Hindlimb muscle (tissue), 1 donor: ENCODE results near the gene RAB8A. TPM values are rescaled to one million over a fixed set of nuclear protein-coding genes. Genes with fewer than 3 reads are reported as not detected.
"Not testable (repeated sequence)": the region's sequence is repeated elsewhere in the genome, so short reads cannot be mapped to it uniquely, and the experiment has no call there.

Experiments
- DNase-seq: peaks from one replicate; pipeline ENCODE4 v3.0.0-alpha.2; 2013
- polyA plus RNA-seq: library from polyadenylated mRNA; unstranded; fragments of 120-200 nt; gene quantifications from one replicate; pipeline ENCODE4 v1.2.1, GENCODE V29; 2013; ENCODE audit not compliant: insufficient read length

Gene RAB8A
- polyA plus RNA-seq, 1 donor: 32.6 TPM

GRCh38 chr19:16143399-16144215 lies 31.9 kb downstream of the RAB8A start, which contains the start of gene HSH2D:
TSS of gene HSH2D (plus strand) at chr19:16143685. CDS start at chr19:16148751, 5,066 bp downstream.
- DNase-seq: no peak

- no peak for DNase-seq
Measured at GRCh38 chr19:16144216-16144581, 32.5 kb downstream of the RAB8A start.

GRCh38 chr19:16146112-16146511 lies 34.4 kb downstream of the RAB8A start:
- no peak for DNase-seq

GRCh38 chr19:16148443-16149229 lies 36.9 kb downstream of the RAB8A start:
- no peak for DNase-seq

GRCh38 chr19:16153582-16154336 lies 42.1 kb downstream of the RAB8A start:
- no peak for DNase-seq

- no peak for DNase-seq
Measured at GRCh38 chr19:16154557-16154956, 42.9 kb downstream of the RAB8A start.

- DNase-seq: no peak
Measured at GRCh38 chr19:16155128-16155527, 43.4 kb downstream of the RAB8A start.

- no peak for DNase-seq
Measured at GRCh38 chr19:16156904-16157303, 45.2 kb downstream of the RAB8A start.

GRCh38 chr19:16157601-16158000 lies 45.9 kb downstream of the RAB8A start:
- no peak for DNase-seq

GRCh38 chr19:16159655-16160054 lies 48.0 kb downstream of the RAB8A start:
- no peak for DNase-seq

GRCh38 chr19:16160445-16160942 lies 48.8 kb downstream of the RAB8A start:
- no peak for DNase-seq

GRCh38 chr19:16160943-16161560 lies 49.4 kb downstream of the RAB8A start:
- no peak for DNase-seq

- DNase-seq: no peak
Measured at GRCh38 chr19:16161840-16162239, 50.2 kb downstream of the RAB8A start.

GRCh38 chr19:16164222-16164890 lies 52.7 kb downstream of the RAB8A start:
- DNase-seq: no peak

GRCh38 chr19:16166417-16166816 lies 54.7 kb downstream of the RAB8A start:
- no peak for DNase-seq

GRCh38 chr19:16167055-16167454 lies 55.4 kb downstream of the RAB8A start:
- no peak for DNase-seq

GRCh38 chr19:16168465-16169081 lies 56.9 kb downstream of the RAB8A start:
- no peak for DNase-seq

- DNase-seq: no peak
Measured at GRCh38 chr19:16170134-16170533, 58.4 kb downstream of the RAB8A start.

- no peak for DNase-seq
Measured at GRCh38 chr19:16175954-16176353, 64.3 kb downstream of the RAB8A start.

GRCh38 chr19:16178866-16179265 lies 67.2 kb downstream of the RAB8A start:
- DNase-seq: not testable (repeated sequence)

GRCh38 chr19:16180611-16181010 lies 68.9 kb downstream of the RAB8A start:
- DNase-seq: no peak
